ENCODE measurements around the gene PCMT1. TPM values are rescaled to one million over a fixed set of nuclear protein-coding genes. Genes with fewer than 3 reads are reported as not detected.

Gene PCMT1
- total RNA-seq, 1 donor from 2014 or later: 133 TPM

- Mint-ChIP-seq H3K4me1 (no peaks in the 10 kb centered on the region), H3K36me3 (peaks cover 10% of the 10 kb centered on the region), H3K4me3 (no peak overlapping the region), H3K9me3 (no peaks in the 10 kb centered on the region), H3K27ac (no peak overlapping the region), H3K27me3 (ENCODE audit: insufficient read depth, low read depth) (no peaks in the 10 kb centered on the region)
- no peaks in the 10 kb centered on the region for H3K27me3 ChIP-seq
- H3K4me2 ChIP-seq: no peak overlapping the region
- no peak overlapping the region for H3K27ac ChIP-seq
- no peaks in the 10 kb centered on the region for H3K9me3 ChIP-seq (ENCODE audit: low read depth)
- DNase-seq (ENCODE audit: low spot score): no peak
- no peaks in the 10 kb centered on the region for H3K36me3 ChIP-seq
- no peaks in the 10 kb centered on the region for H4K20me1 ChIP-seq (ENCODE audit: low read depth)
- H3K4me3 ChIP-seq: no peak overlapping the region
- H2AFZ ChIP-seq (replicated peaks): no peak overlapping the region
- H3F3A ChIP-seq (ENCODE audit: low read depth): no peaks in the 10 kb centered on the region
- TF ChIP-seq EZH2phosphoT487 (IDR thresholded peaks at IDR 0.05): no peak
- no peak for TF ChIP-seq EZH2 (IDR thresholded peaks at IDR 0.05)
- no peak for TF ChIP-seq CTCF (IDR thresholded peaks at IDR 0.05)
- no peaks in the 10 kb centered on the region for H3K79me2 ChIP-seq (ENCODE audit: low read depth)
- no peak overlapping the region for H3K9ac ChIP-seq
- no peaks in the 10 kb centered on the region for H3K4me1 ChIP-seq
Measured at GRCh38 chr6:149830731-149831307, 81.3 kb downstream of the PCMT1 start.

DNA sequence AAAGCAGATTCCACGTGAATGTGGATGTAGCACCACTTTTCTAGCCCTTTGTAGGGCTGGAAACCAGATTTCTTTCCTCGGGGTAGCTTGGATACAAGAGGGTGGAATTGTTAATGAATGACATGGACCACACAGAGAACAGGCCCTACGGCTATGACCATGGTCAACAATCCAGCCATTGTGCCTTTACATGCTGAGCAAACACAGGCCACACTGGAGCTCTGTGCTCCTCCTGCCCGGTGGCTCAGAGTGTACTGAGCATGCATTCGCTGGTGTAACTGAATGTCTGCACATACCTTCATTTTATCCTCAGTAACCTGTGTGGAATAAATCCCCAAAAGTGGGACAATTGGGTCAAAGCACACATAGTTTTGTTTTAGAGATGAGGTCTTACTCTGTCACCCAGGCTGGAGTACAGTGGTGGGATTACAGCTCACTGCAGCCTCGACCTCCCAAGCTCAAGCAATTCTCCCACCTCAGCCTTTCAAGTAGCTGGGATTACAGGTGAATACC lies 81.8 kb downstream of the PCMT1 start:
- Mint-ChIP-seq H3K27ac (no peak overlapping the region), H3K4me1 (no peaks in the 10 kb centered on the region), H3K27me3 (ENCODE audit: insufficient read depth, low read depth) (no peaks in the 10 kb centered on the region), H3K36me3 (peaks cover 10% of the 10 kb centered on the region), H3K9me3 (no peaks in the 10 kb centered on the region), H3K4me3 (no peak overlapping the region)
- Histone ChIP-seq H3K4me3 (no peak overlapping the region), H3K27ac (no peak overlapping the region), H3K9ac (no peak overlapping the region), H3K79me2 (ENCODE audit: low read depth) (no peaks in the 10 kb centered on the region), H3K4me1 (no peaks in the 10 kb centered on the region), H3K36me3 (no peaks in the 10 kb centered on the region), H3K4me2 (no peak overlapping the region), H2AFZ (replicated peaks) (no peak overlapping the region), H3K9me3 (ENCODE audit: low read depth) (no peaks in the 10 kb centered on the region), H3K27me3 (no peaks in the 10 kb centered on the region), H3F3A (ENCODE audit: low read depth) (no peaks in the 10 kb centered on the region), H4K20me1 (ENCODE audit: low read depth) (no peaks in the 10 kb centered on the region)
- no peak for DNase-seq (ENCODE audit: low spot score)
- TF ChIP-seq CTCF (IDR thresholded peaks at IDR 0.05) (no peak), EZH2 (IDR thresholded peaks at IDR 0.05) (no peak), EZH2phosphoT487 (IDR thresholded peaks at IDR 0.05) (no peak)

GRCh38 chr6:149833651-149834050 lies 84.1 kb downstream of the PCMT1 start:
- no peaks in the 10 kb centered on the region for H3K9me3 Mint-ChIP-seq
- H3K27me3 ChIP-seq: no peaks in the 10 kb centered on the region
- no peaks in the 10 kb centered on the region for H3K79me2 ChIP-seq (ENCODE audit: low read depth)
- no peaks in the 10 kb centered on the region for H3K4me1 ChIP-seq
- H3K27me3 Mint-ChIP-seq (ENCODE audit: insufficient read depth, low read depth): peaks cover 3% of the 10 kb centered on the region
- peaks cover 11% of the 10 kb centered on the region for H3K36me3 Mint-ChIP-seq
- no peaks in the 10 kb centered on the region for H3K9me3 ChIP-seq (ENCODE audit: low read depth)
- DNase-seq (ENCODE audit: low spot score): no peak
- no peak for TF ChIP-seq EZH2phosphoT487 (IDR thresholded peaks at IDR 0.05)
- TF ChIP-seq EZH2 (IDR thresholded peaks at IDR 0.05): no peak
- no peak for TF ChIP-seq CTCF (IDR thresholded peaks at IDR 0.05)
- no peaks in the 10 kb centered on the region for H4K20me1 ChIP-seq (ENCODE audit: low read depth)
- no peak overlapping the region for H3K4me3 Mint-ChIP-seq
- no peak overlapping the region for H3K4me2 ChIP-seq
- H3K27ac Mint-ChIP-seq: no peak overlapping the region
- no peaks in the 10 kb centered on the region for H3K36me3 ChIP-seq
- no peaks in the 10 kb centered on the region for H3F3A ChIP-seq (ENCODE audit: low read depth)
- H3K4me1 Mint-ChIP-seq: no peaks in the 10 kb centered on the region
- no peak overlapping the region for H3K4me3 ChIP-seq
- no peak overlapping the region for H3K9ac ChIP-seq
- no peak overlapping the region for H2AFZ ChIP-seq (replicated peaks)
- no peak overlapping the region for H3K27ac ChIP-seq

All from neural progenitor cell (in vitro differentiated cells).